CD14-positive monocyte (primary cell): Measurements from ENCODE around the gene SYNE1. TPM values are rescaled to one million over a fixed set of nuclear protein-coding genes. Genes with fewer than 3 reads are reported as not detected.

Source experiments
- DNase-seq, 3 donors: peaks; one replicate each; pipeline ENCODE4 v3.0.0-alpha.2; 2011 to 2022
- H2AFZ ChIP-seq: 2 replicates; pipeline ENCODE4 v1.6.0; 2012; ENCODE audit warnings: mild to moderate bottlenecking, low read depth, low read length, inconsistent platforms; ENCODE audit not compliant: insufficient read depth, poor library complexity, severe bottlenecking
- H3K27ac ChIP-seq, 2 donors: 1 replicate in 1 of 2; 2 replicates in 1 of 2; pipeline ENCODE4 v1.5.1; 2012 to 2013; ENCODE audit warnings: low read length in 2 of 2, control low read depth in 1 of 2, inconsistent platforms in 1 of 2, low read depth in 1 of 2, mild to moderate bottlenecking in 1 of 2
- H3K27me3 ChIP-seq, 2 donors: one replicate each; pipeline versions ENCODE4 v1.6.0 to v1.6.1; 2011 to 2013; ENCODE audit warnings: low read length in 2 of 2; ENCODE audit not compliant: control insufficient read depth in 2 of 2, insufficient read depth in 2 of 2
- H3K36me3 ChIP-seq, 2 donors: replicated peaks in 1 of 2; 1 replicate in 1 of 2; 2 replicates in 1 of 2; pipeline versions ENCODE4 v1.5.1 to v1.6.1; 2012 to 2013; ENCODE audit warnings: low read length in 2 of 2, control low read depth in 1 of 2, inconsistent platforms in 1 of 2, mild to moderate bottlenecking in 1 of 2; ENCODE audit not compliant: insufficient read depth in 2 of 2, control insufficient read depth in 1 of 2
- H3K4me1 ChIP-seq, 2 donors: 1 replicate in 1 of 2; 2 replicates in 1 of 2; pipeline versions ENCODE4 v1.5.1 to v1.6.1; 2012 to 2013; ENCODE audit warnings: low read length in 2 of 2, control low read depth in 1 of 2, inconsistent platforms in 1 of 2, mild to moderate bottlenecking in 1 of 2, moderate library complexity in 1 of 2; ENCODE audit not compliant: insufficient read depth in 2 of 2, control insufficient read depth in 1 of 2
- H3K4me2 ChIP-seq: replicated peaks from 2 replicates; pipeline ENCODE3; 2012; ENCODE audit warnings: low read length, moderate library complexity, mild to moderate bottlenecking; ENCODE audit not compliant: poor library complexity, severe bottlenecking; ENCODE audit errors: extremely low read depth
- H3K4me3 ChIP-seq, 3 experiments: fragments of 200-600 bp in 1 of 3; sonication (generic) in 1 of 3; replicated peaks in 1 of 3; 1 replicate in 2 of 3; 2 replicates in 1 of 3; pipeline ENCODE4 v1.5.1; 2011 to 2013; ENCODE audit warnings: low read length in 3 of 3, mild to moderate bottlenecking in 3 of 3, control low read depth in 2 of 3, low read depth in 2 of 3, inconsistent platforms in 1 of 3, moderate library complexity in 1 of 3
- H3K79me2 ChIP-seq: 2 replicates; pipeline ENCODE4 v1.6.0; 2012; ENCODE audit warnings: mild to moderate bottlenecking, control low read depth, inconsistent platforms, low read length, moderate library complexity; ENCODE audit not compliant: insufficient read depth
- H3K9ac ChIP-seq: 2 replicates; pipeline ENCODE4 v1.6.0; 2017; ENCODE audit warnings: low read length, mild to moderate bottlenecking; ENCODE audit not compliant: insufficient read depth, poor library complexity, severe bottlenecking
- H3K9me3 ChIP-seq, 2 donors: replicated peaks in 1 of 2; 1 replicate in 1 of 2; 2 replicates in 1 of 2; pipeline versions ENCODE4 v1.5.1 to v1.6.1; 2012 to 2013; ENCODE audit warnings: low read length in 2 of 2, control low read depth in 1 of 2; ENCODE audit not compliant: control insufficient read depth in 1 of 2, insufficient read depth in 1 of 2
- H4K20me1 ChIP-seq: 2 replicates; pipeline ENCODE4 v1.6.0; 2012; ENCODE audit warnings: mild to moderate bottlenecking, low read length, control low read depth, moderate library complexity; ENCODE audit not compliant: insufficient read depth
- H3K27ac Mint-ChIP-seq, 7 donors: one replicate each; pipeline ENCODE4 v1.8.0; 2020; ENCODE audit warnings: mild to moderate bottlenecking in 7 of 7, mixed read lengths in 7 of 7, moderate library complexity in 6 of 7, inconsistent platforms in 2 of 7
- H3K27me3 Mint-ChIP-seq, 3 donors: one replicate each; pipeline ENCODE4 v1.8.0; 2021 to 2022; ENCODE audit warnings: low read depth in 3 of 3, mild to moderate bottlenecking in 3 of 3, mixed read lengths in 3 of 3, moderate library complexity in 3 of 3, inconsistent platforms in 1 of 3
- H3K36me3 Mint-ChIP-seq, 2 donors: one replicate each; pipeline ENCODE4 v1.8.0; 2020; ENCODE audit warnings: mixed read lengths in 2 of 2, inconsistent platforms in 1 of 2, mild to moderate bottlenecking in 1 of 2
- H3K4me1 Mint-ChIP-seq: one replicate; pipeline ENCODE4 v1.8.0; 2020; ENCODE audit warnings: mild to moderate bottlenecking, mixed read lengths
- H3K4me3 Mint-ChIP-seq, 2 donors: one replicate each; pipeline ENCODE4 v1.8.0; 2020; ENCODE audit warnings: mild to moderate bottlenecking in 2 of 2, mixed read lengths in 2 of 2, moderate library complexity in 1 of 2
- H3K9me3 Mint-ChIP-seq, 7 donors: one replicate each; pipeline ENCODE4 v1.8.0; 2020 to 2022; ENCODE audit warnings: mixed read lengths in 7 of 7, mild to moderate bottlenecking in 6 of 7, moderate library complexity in 6 of 7, inconsistent platforms in 2 of 7
- CTCF ChIP-seq: fragments of 200-600 bp; IDR thresholded peaks from one replicate; pipeline ENCODE4 v1.8.0; 2022; ENCODE audit warnings: antibody characterized with exemption, mild to moderate bottlenecking
- WGBS: methylation state at CpG from one replicate; pipeline ENCODE4 v1.1.5; 2013; ENCODE audit warnings: missing lambda C conversion rate; ENCODE audit not compliant: insufficient coverage; 5-methylcytosine and 5-hydroxymethylcytosine counted together
- intact Hi-C, 2 donors: fragments of 100-400 bp; cut with micrococcal nuclease; formaldehyde crosslinking; loops; one replicate each; pipeline versions ENCODE4 v1.15.0 to v1.15.1; 2023
- polyA plus RNA-seq, 3 donors: library from polyadenylated mRNA; depleted of rRNA in 1 of 3; unstranded in 2 of 3; stranded (reverse) in 1 of 3; fragments of 300-500 nt in 2 of 3; fragments of >200 nt in 1 of 3; fragmentation: Illumina TruSeq in 2 of 3; gene quantifications; 1 replicate in 2 of 3; 2 replicates in 1 of 3; pipeline ENCODE4 v1.2.3, GENCODE V29; 2012 to 2021

SYNE1 gene
- polyA plus RNA-seq, 3 donors, result 3.7 to 24.5 (median 8.1) TPM

DNA sequence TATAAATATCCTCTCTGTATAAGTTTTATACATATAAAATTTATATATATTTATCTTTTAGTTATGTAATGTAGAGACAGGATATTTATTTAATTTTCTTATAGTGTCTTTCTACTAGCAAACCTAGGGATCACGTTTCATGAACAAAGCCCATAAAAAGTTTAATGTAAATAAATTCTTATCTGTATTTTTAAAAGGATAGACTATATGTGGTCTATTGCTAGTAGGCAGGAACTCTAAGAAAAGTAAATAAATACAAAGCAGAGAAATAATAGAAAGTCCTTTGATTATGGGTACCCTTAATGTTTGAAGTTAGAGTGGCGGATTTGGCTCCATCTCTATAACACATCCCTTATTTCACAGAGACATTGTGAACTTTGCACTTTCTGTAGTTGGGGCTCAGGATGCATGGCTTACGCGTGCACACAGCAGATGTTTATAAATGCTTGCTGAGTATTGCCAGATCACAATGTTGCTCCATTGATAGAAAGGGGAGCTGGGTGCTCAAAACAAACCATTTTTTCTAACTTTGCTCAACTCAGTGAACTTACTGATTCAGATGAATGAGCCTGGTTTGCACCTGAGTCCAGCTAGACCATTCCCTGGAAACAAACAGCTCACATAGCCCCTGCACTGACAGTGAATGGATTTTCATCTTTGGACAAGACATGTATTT is 179.1 kb downstream of the SYNE1 start:
- DNase-seq, result no peak
- no peak overlapping the region for H2AFZ ChIP-seq
- no peak overlapping the region for H3K27ac Mint-ChIP-seq
- WGBS, result no CpG with 5 or more reads among the region's 4 CpGs
- H3K4me1 Mint-ChIP-seq, result peaks cover 10% of the 10 kb centered on the region
- H3K4me3 ChIP-seq, result no peak overlapping the region
- no peaks in the 10 kb centered on the region for H3K27me3 Mint-ChIP-seq
- H3K4me1 ChIP-seq, result peaks cover 0 to 7% of the 10 kb centered on the region in 2 donors
- peaks cover 0 to 2% (median 0%) of the 10 kb centered on the region in 7 donors for H3K9me3 Mint-ChIP-seq
- H3K9me3 ChIP-seq, result no peaks in the 10 kb centered on the region
- H3K79me2 ChIP-seq, result no peaks in the 10 kb centered on the region
- H3K4me2 ChIP-seq, result no peak overlapping the region
- peaks cover 0 to 13% of the 10 kb centered on the region in 2 donors for H3K36me3 ChIP-seq
- H3K9ac ChIP-seq, result no peak overlapping the region
- H3K4me3 Mint-ChIP-seq, result no peak overlapping the region
- TF ChIP-seq CTCF, result no peak
- no peaks in the 10 kb centered on the region for H4K20me1 ChIP-seq
- H3K27me3 ChIP-seq, result no peaks in the 10 kb centered on the region
- intact Hi-C loops, result no loop called here
- no peak overlapping the region for H3K27ac ChIP-seq
- peaks cover 12 to 17% of the 10 kb centered on the region in 2 donors for H3K36me3 Mint-ChIP-seq

GRCh38 chr6:152454003-152454402 is 183.2 kb downstream of the SYNE1 start:
- Histone ChIP-seq H2AFZ (no peak overlapping the region), H3K4me2 (no peak overlapping the region), H3K36me3 (peaks cover 0 to 22% of the 10 kb centered on the region in 2 donors), H3K9me3 (peaks cover 15 to 16% of the 10 kb centered on the region in 2 donors), H3K9ac (no peak overlapping the region), H4K20me1 (no peaks in the 10 kb centered on the region), H3K27ac (no peak overlapping the region), H3K4me3 (no peak overlapping the region), H3K79me2 (no peaks in the 10 kb centered on the region), H3K4me1 (no peaks in the 10 kb centered on the region), H3K27me3 (no peaks in the 10 kb centered on the region)
- no peak overlapping the region for H3K4me3 Mint-ChIP-seq
- WGBS, result 95% methylated on average over 3 of the region's 3 CpGs
- intact Hi-C loops, result no loop called here
- H3K27ac Mint-ChIP-seq, result no peak overlapping the region
- H3K27me3 Mint-ChIP-seq, result peaks cover 0 to 2% (median 0%) of the 10 kb centered on the region in 3 donors
- H3K36me3 Mint-ChIP-seq, result peaks cover 18 to 19% of the 10 kb centered on the region in 2 donors
- H3K9me3 Mint-ChIP-seq, result peaks cover 2 to 18% (median 14%) of the 10 kb centered on the region in 7 donors
- no peak for TF ChIP-seq CTCF
- DNase-seq, result no peak
- no peaks in the 10 kb centered on the region for H3K4me1 Mint-ChIP-seq
